HUES64 (cell line): ENCODE measurements around the gene ZNF491.
"Not testable (repeated sequence)": the region's sequence is repeated elsewhere in the genome, so short reads cannot be mapped to it uniquely, and the experiment has no call there.

Source experiments
- H3K27ac ChIP-seq: 2 replicates; pipeline ENCODE4 v1.7.0; 2013; ENCODE audit warnings: low read depth, low read length, inconsistent platforms
- H3K27me3 ChIP-seq: 2 replicates; pipeline ENCODE4 v1.6.1; 2013; ENCODE audit warnings: mild to moderate bottlenecking, low read length; ENCODE audit not compliant: insufficient read depth
- H3K36me3 ChIP-seq: 2 replicates; pipeline ENCODE4 v1.6.1; 2013; ENCODE audit warnings: mild to moderate bottlenecking, low read length; ENCODE audit not compliant: insufficient read depth
- H3K4me1 ChIP-seq: 2 replicates; pipeline ENCODE4 v1.6.1; 2013; ENCODE audit warnings: mild to moderate bottlenecking, low read length, moderate library complexity; ENCODE audit not compliant: insufficient read depth
- H3K4me3 ChIP-seq: 2 replicates; pipeline ENCODE4 v1.5.1; 2013; ENCODE audit warnings: mild to moderate bottlenecking, low read length, moderate library complexity
- H3K9ac ChIP-seq: 2 replicates; pipeline ENCODE4 v1.6.1; 2013; ENCODE audit warnings: mild to moderate bottlenecking, low read depth, low read length
- H3K9me3 ChIP-seq: 2 replicates; pipeline ENCODE4 v1.6.1; 2013; ENCODE audit warnings: low read depth, low read length; ENCODE audit not compliant: insufficient read depth
- WGBS: fragments of 150-250, 120-280 bp; methylation state at CpG from one replicate; pipeline ENCODE4 v1.1.7; 2013; ENCODE audit warnings: missing lambda C conversion rate; 5-methylcytosine and 5-hydroxymethylcytosine counted together

The ZNF491 gene

DNA sequence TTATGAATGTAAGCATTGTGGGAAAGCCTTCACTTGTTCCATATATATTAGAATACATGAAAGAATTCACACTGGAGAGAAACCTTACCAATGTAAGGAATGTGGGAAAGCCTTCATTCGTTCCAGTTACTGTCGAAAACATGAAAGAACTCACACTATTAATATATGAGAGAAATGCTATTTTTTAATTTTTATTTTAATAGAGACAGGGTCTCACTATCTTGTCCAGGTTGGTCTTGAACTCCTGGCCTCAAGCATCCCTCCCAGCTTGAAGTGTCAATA, 8.7 kb downstream of the ZNF491 start:
- Histone ChIP-seq H3K36me3 (no peaks in the 10 kb centered on the region), H3K9me3 (peaks cover 45% of the 10 kb centered on the region), H3K9ac (no peak overlapping the region), H3K4me1 (no peaks in the 10 kb centered on the region), H3K27ac (no peak overlapping the region), H3K4me3 (no peak overlapping the region), H3K27me3 (peaks cover 3% of the 10 kb centered on the region; the same call in 1 of the 2 replicates)
- WGBS, result no CpG with 5 or more reads among the region's 2 CpGs

DNA sequence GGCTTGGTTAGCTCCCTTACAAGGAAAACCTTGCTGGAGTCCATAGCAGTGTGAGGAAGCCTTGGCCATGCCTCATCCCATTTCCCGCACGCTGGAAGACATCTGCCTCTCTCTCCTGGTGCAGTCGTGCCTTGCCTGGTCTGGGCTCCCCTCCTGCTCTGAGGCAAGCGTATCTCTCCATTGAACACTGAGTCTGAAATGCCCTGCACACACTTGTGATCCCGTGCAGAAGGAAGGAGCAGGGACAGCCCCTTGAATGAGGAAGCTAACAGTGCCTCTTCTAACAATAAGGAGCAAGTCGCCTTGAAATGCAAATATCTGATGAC, 15.3 kb downstream of the ZNF491 start:
- 8% methylated on average over 6 of the region's 6 CpGs for WGBS

GRCh38 chr19:11814029-11814699, 15.8 kb downstream of the ZNF491 start, which contains the start of gene ZNF440:
Gene ZNF440 (plus strand): TSS chr19:11814273. CDS start chr19:11814448, 175 bp downstream.
- Histone ChIP-seq H3K27me3 (peaks cover 40% of the 10 kb centered on the region), H3K9ac (peak within 1 kb of the TSS; percentile 83), H3K4me1 (no peaks in the 10 kb centered on the region), H3K27ac (no peak within 1 kb of the TSS), H3K4me3 (peak within 1 kb of the TSS; percentile 87), H3K9me3 (no peaks in the 10 kb centered on the region; the same call in 1 of the 2 replicates), H3K36me3 (no peaks in the 10 kb centered on the region)
- 1% methylated on average over 55 of the region's 55 CpGs for WGBS

More for the DNA sequence above, 15.3 kb downstream of the ZNF491 start:
- H3K4me3 ChIP-seq, result peak overlapping the region; percentile 87
- no peaks in the 10 kb centered on the region for H3K4me1 ChIP-seq
- H3K36me3 ChIP-seq, result no peaks in the 10 kb centered on the region
- H3K27me3 ChIP-seq, result peaks cover 40% of the 10 kb centered on the region
- peaks cover 4% of the 10 kb centered on the region for H3K9me3 ChIP-seq
- H3K9ac ChIP-seq, result no peak overlapping the region
- H3K27ac ChIP-seq, result no peak overlapping the region

DNA sequence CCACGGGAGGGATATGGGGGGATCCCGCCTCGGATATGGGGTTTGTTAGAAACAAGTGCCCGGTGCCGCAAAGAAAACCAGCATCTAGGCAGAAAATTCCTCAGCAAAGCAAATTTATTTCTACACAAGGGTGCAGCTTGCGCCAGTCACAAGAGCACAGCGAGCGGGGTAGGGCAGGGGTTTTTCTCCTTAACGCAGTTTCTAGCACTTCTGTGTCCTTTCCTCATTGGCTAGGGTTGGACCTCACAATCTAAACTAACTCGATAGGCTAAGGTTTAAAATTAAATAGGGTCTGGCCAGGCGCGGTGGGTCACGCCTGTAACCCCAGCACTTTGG, 16.3 kb downstream of the ZNF491 start:
- 31% methylated on average over 13 of the region's 13 CpGs for WGBS
- H3K4me1 ChIP-seq, result no peaks in the 10 kb centered on the region
- no peak overlapping the region for H3K27ac ChIP-seq
- H3K9me3 ChIP-seq, result no peaks in the 10 kb centered on the region; the same call in 1 of the 2 replicates
- H3K36me3 ChIP-seq, result no peaks in the 10 kb centered on the region
- peak overlapping the region; percentile 87 for H3K4me3 ChIP-seq
- peaks cover 40% of the 10 kb centered on the region for H3K27me3 ChIP-seq
- peak overlapping the region; percentile 83 for H3K9ac ChIP-seq

- Histone ChIP-seq H3K9me3 (no peaks in the 10 kb centered on the region), H3K4me1 (peaks cover 4% of the 10 kb centered on the region; the same call in 1 of the 2 replicates), H3K4me3 (no peak overlapping the region), H3K27ac (no peak overlapping the region), H3K9ac (no peak overlapping the region), H3K36me3 (peaks cover 3% of the 10 kb centered on the region; the same call in 1 of the 2 replicates), H3K27me3 (no peaks in the 10 kb centered on the region)
- 83% methylated on average over 5 of the region's 5 CpGs for WGBS
Measured at GRCh38 chr19:11821474-11822109, 23.3 kb downstream of the ZNF491 start.

- H3K36me3 ChIP-seq, result peaks cover 40% of the 10 kb centered on the region
- H3K27ac ChIP-seq, result not testable (repeated sequence)
Measured at GRCh38 chr19:11828957-11829876, 30.9 kb downstream of the ZNF491 start.

GRCh38 chr19:11832253-11832912, 34.1 kb downstream of the ZNF491 start:
- H3K36me3 ChIP-seq, result peaks cover 42% of the 10 kb centered on the region
- no peaks in the 10 kb centered on the region for H3K4me1 ChIP-seq
- H3K4me3 ChIP-seq, result no peak overlapping the region
- H3K9ac ChIP-seq, result no peak overlapping the region
- H3K9me3 ChIP-seq, result peaks cover 71% of the 10 kb centered on the region
- 96% methylated on average over 7 of the region's 8 CpGs for WGBS
- H3K27ac ChIP-seq, result no peak overlapping the region
- no peaks in the 10 kb centered on the region for H3K27me3 ChIP-seq

More at GRCh38 chr19:11828957-11829876, 30.9 kb downstream of the ZNF491 start:
- peaks cover 53% of the 10 kb centered on the region for H3K9me3 ChIP-seq
- H3K9ac ChIP-seq, H3K27me3 ChIP-seq, H3K4me3 ChIP-seq, H3K4me1 ChIP-seq: not testable (repeated sequence)
- WGBS, result 94% methylated on average over 7 of the region's 7 CpGs

- H3K36me3 ChIP-seq, result peaks cover 42% of the 10 kb centered on the region
- no peak overlapping the region for H3K27ac ChIP-seq
- H3K9me3 ChIP-seq, result peaks cover 75% of the 10 kb centered on the region
- H3K27me3 ChIP-seq, result no peaks in the 10 kb centered on the region
- H3K4me1 ChIP-seq, result no peaks in the 10 kb centered on the region
- H3K4me3 ChIP-seq, result no peak overlapping the region
- H3K9ac ChIP-seq, result no peak overlapping the region
- 100% methylated on average over 1 of the region's 2 CpGs for WGBS
Measured at GRCh38 chr19:11833541-11833940, 35.2 kb downstream of the ZNF491 start.

DNA sequence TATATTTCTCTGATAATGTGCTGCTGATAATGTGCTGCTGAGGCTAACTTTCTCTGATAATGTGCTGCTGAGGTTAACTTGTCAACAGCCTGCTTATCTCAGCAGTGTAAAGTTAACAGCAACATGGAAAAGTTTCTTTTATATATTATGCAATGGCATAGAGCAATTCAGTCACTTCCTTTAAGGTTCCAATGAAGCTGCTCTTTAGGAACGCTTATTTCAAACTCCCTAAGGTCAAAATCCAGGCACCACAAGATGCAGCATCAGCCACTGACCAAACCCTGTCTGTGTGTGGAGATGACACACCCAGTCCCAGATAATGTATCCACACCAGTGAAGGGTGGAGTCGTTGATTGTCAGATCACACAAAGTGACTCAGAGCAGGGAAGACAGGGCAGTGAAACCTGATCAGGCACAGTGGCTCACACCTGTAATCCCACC, 37.3 kb downstream of the ZNF491 start:
- not testable (repeated sequence) for H3K27me3 ChIP-seq
- WGBS, result 100% methylated on average over 2 of the region's 2 CpGs

DNA sequence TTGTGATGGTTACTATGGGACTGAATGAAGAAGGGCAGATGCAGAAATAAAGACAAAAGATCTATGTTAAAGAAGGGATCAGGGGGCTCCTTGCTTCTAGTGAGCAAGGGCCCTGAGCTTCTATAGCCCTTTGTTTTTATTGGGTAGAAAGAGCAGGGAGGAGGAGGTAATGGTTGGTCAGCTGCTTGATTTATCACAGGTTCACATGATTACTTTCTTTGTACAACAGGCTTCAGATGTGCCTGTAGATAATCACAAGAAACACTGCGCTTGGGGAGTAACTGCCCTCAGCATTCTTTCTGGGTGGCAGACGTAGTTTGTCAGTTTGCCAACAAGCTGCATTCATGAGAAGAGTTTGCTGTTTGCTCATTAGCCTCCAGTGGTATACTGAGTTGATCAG, 45.4 kb downstream of the ZNF491 start:
- H3K36me3 ChIP-seq, result no peaks in the 10 kb centered on the region
- no peaks in the 10 kb centered on the region for H3K4me1 ChIP-seq
- H3K27me3 ChIP-seq, result no peaks in the 10 kb centered on the region
- H3K4me3 ChIP-seq, result no peak overlapping the region
- H3K27ac ChIP-seq, result no peak overlapping the region
- H3K9me3 ChIP-seq, result peaks cover 12% of the 10 kb centered on the region; the same call in 1 of the 2 replicates
- 95% methylated on average over 2 of the region's 2 CpGs for WGBS
- no peak overlapping the region for H3K9ac ChIP-seq

More for the DNA sequence above, 37.3 kb downstream of the ZNF491 start:
- not testable (repeated sequence) for H3K9ac ChIP-seq, H3K4me3 ChIP-seq, H3K27ac ChIP-seq, H3K4me1 ChIP-seq
- Histone ChIP-seq H3K36me3 (peaks cover 33% of the 10 kb centered on the region), H3K9me3 (peaks cover 70% of the 10 kb centered on the region)
